H1 (cell line): Measurements from ENCODE around the gene DCXR. TPM values are rescaled to one million over a fixed set of nuclear protein-coding genes. Genes with fewer than 3 reads are reported as not detected.

Experiments
- CBX8 ChIP-seq: fragments of 300-800, 300-1000 bp; sonication (generic); IDR thresholded peaks from 2 replicates; pipeline ENCODE4 v1.7.1; 2016; ENCODE audit warnings: low read depth, low read length, borderline replicate concordance
- CHD1 ChIP-seq: IDR thresholded peaks from 2 replicates; pipeline ENCODE4 v1.6.1; 2012; ENCODE audit warnings: low read depth, low read length, improper control_type of control experiment
- CTCF ChIP-seq, 3 experiments: IDR thresholded peaks; 1 replicate in 2 of 3; 2 replicates in 1 of 3; pipeline versions ENCODE4 v1.5.1 to v1.6.1; 2011; ENCODE audit warnings: low read length in 3 of 3, mild to moderate bottlenecking in 3 of 3, inconsistent platforms in 2 of 3, low read depth in 1 of 3, moderate library complexity in 1 of 3; ENCODE audit not compliant: insufficient read depth in 1 of 3; ENCODE audit errors: control extremely low read depth in 1 of 3
- KDM4A ChIP-seq: IDR thresholded peaks from one replicate; pipeline ENCODE4 v1.7.1; 2012; ENCODE audit warnings: low read depth, mild to moderate bottlenecking, moderate library complexity, low read length, inconsistent platforms; ENCODE audit not compliant: severe bottlenecking
- RFX5 ChIP-seq: IDR thresholded peaks from 2 replicates; pipeline ENCODE4 v1.6.1; 2011; ENCODE audit warnings: low read depth, low read length, improper control_type of control experiment, borderline replicate concordance
- SIRT6 ChIP-seq: IDR thresholded peaks from one replicate; pipeline ENCODE4 v1.7.1; 2012; ENCODE audit warnings: low read length, inconsistent platforms
- SP2 ChIP-seq: IDR thresholded peaks from 2 replicates; pipeline ENCODE4 v1.6.1; 2012; ENCODE audit warnings: mild to moderate bottlenecking, low read length, inconsistent platforms
- TAF7 ChIP-seq: optimal IDR thresholded peaks from 2 replicates; pipeline ENCODE3; 2011; ENCODE audit warnings: low read depth, mild to moderate bottlenecking, inconsistent platforms, low read length, moderate library complexity, borderline replicate concordance
- ZNF274 ChIP-seq: IDR thresholded peaks from 2 replicates; pipeline ENCODE4 v1.7.0; 2012; ENCODE audit warnings: low read length, borderline replicate concordance; ENCODE audit errors: extremely low read depth
- polyA plus RNA-seq, 7 experiments: library from polyadenylated mRNA; depleted of rRNA in 3 of 7; stranded (reverse) in 5 of 7; unstranded in 2 of 7; fragments of >200 nt in 5 of 7; fragments of 200-250 nt in 2 of 7; gene quantifications; 1 replicate in 5 of 7; 2 replicates in 1 of 7; 4 replicates in 1 of 7; pipeline versions ENCODE4 v1.2.1 to v1.2.3, GENCODE V29; 2011 to 2013; ENCODE audit warnings: missing spikeins in 2 of 7, mixed read lengths in 2 of 7
- total RNA-seq: library from RNA; stranded (reverse); fragmentation: NEBNext Ultra II Directional; extraction: Animal tissue kit (Norgen Biotek cat#: 25700); gene quantifications from 2 replicates; pipeline ENCODE4 v1.2.1, GENCODE V29; 2021

Gene DCXR
- total and polyA plus RNA-seq, 2 of the 8 experiments (the other 6 are each of a cell fraction or from before 2014, with no cell fraction given), result 96.3 to 212 TPM

DNA sequence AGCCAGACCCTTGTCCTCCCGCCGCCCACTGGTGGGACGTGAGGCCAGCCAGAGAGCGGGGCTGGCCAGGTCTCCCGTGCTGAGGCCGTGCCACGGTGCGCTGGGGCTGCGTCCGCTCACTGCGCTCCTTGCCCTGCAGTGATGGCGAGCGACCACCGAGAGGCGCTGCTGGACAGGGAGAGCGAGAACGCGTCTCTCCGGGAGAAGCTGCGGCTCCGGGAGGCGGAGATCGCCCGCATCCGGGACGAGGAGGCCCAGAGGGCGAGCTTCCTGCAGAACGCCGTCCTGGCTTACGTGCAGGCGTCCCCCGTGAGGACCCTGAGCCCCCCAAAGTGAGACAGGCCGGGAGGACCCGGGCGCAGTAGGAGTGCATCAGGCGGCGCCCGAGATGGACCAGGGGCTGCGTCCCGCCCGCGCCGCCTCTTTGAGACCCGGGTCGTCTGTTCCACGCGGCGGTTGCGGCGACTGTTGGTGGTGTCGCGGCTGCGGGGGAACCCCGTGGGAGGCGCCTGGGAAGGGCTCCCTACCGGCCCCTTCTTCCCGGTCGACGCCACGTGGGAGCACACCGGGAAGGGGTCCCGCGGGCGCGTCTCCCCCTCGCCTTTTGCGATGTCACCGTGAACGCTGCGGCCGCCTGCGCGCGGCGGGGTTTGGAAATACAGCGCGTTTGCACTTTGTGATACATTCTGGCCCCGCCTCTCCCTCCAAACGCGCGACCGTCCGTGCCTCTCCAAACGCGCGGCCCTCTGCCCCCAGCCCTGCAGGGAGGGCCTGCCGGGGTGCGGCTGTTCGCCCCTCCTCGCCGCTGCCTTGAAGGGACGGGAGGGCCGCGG is 6.8 kb downstream of the DCXR start (continued):
- TF ChIP-seq ZNF274, result no peak
- no peak for TF ChIP-seq SP2
- TF ChIP-seq CHD1, result no peak
- no peak for TF ChIP-seq SIRT6
- TF ChIP-seq RFX5, result no peak
- TF ChIP-seq KDM4A, result peak; percentile 52
- peak; percentile 32 for TF ChIP-seq TAF7
- TF ChIP-seq CTCF (IDR thresholded peaks at IDR 0.05; ENCODE audit: control extremely low read depth in 1 of 3, insufficient read depth in 1 of 3, low read depth in 1 of 3, low read length in 3 of 3), result peak; percentile 96 to 98 (median 97)
- TF ChIP-seq CBX8, result no peak
